Ovary (tissue), 9 donors: ENCODE data around the gene PPME1. TPM values are rescaled to one million over a fixed set of nuclear protein-coding genes. Genes with fewer than 3 reads are reported as not detected.

Source experiments
- DNase-seq, 5 donors: peaks; one replicate each; pipeline ENCODE4 v3.0.0-alpha.2; 2019 to 2020
- H3K27ac ChIP-seq, 2 donors: fragments of 200-600 bp; one replicate each; pipeline versions ENCODE4 v1.5.1 to v1.8.0; 2019 to 2022
- H3K27me3 ChIP-seq: fragments of 200-600 bp; one replicate; pipeline ENCODE4 v1.8.0; 2022
- H3K36me3 ChIP-seq: fragments of 200-600 bp; sonication (generic); one replicate; pipeline ENCODE4 v1.5.1; 2019
- H3K4me1 ChIP-seq: one replicate; pipeline ENCODE4 v1.8.1; 2013; ENCODE audit warnings: mild to moderate bottlenecking, moderate library complexity; ENCODE audit not compliant: insufficient read depth
- H3K4me3 ChIP-seq: fragments of 200-600 bp; sonication (generic); one replicate; pipeline ENCODE4 v1.5.1; 2017
- H3K9me3 ChIP-seq, 2 donors: fragments of 200-600 bp in 1 of 2; sonication (generic) in 1 of 2; one replicate each; pipeline versions ENCODE4 v1.5.1 to v1.8.1; 2013 to 2019; ENCODE audit warnings: mild to moderate bottlenecking in 1 of 2, moderate library complexity in 1 of 2
- CTCF ChIP-seq, 3 donors: fragments of 450-650 bp in 2 of 3; fragments of 200-600 bp in 1 of 3; IDR thresholded peaks; one replicate each; pipeline versions ENCODE4 v1.5.1 to v1.8.0; 2016 to 2022; ENCODE audit warnings: antibody characterized with exemption in 3 of 3, mild to moderate bottlenecking in 1 of 3
- EP300 ChIP-seq: sonication (generic); formaldehyde crosslinking; IDR thresholded peaks from one replicate; pipeline ENCODE4 v1.6.1; 2017; ENCODE audit warnings: antibody characterized with exemption
- POLR2A ChIP-seq: fragments of 450-650 bp; IDR thresholded peaks from one replicate; pipeline ENCODE4 v1.6.1; 2017; ENCODE audit warnings: antibody characterized with exemption, mild to moderate bottlenecking, moderate library complexity
- WGBS, 3 donors: extraction: QIAGEN DNeasy Blood & Tissue Kit in 1 of 3; methylation state at CpG; one replicate each; pipeline versions ENCODE4 v1.1.5 to v1.1.7; 2013 to 2017; 5-methylcytosine and 5-hydroxymethylcytosine counted together
- intact Hi-C, 4 donors: fragments of 100-400 bp; cut with DNase I; formaldehyde crosslinking; loops; one replicate each; pipeline versions ENCODE4 v1.11.0 to v1.15.1; 2022 to 2023
- polyA plus RNA-seq, 2 donors: library from polyadenylated mRNA; stranded (reverse); fragments of 200-250 nt in 1 of 2; fragments of 350-450 nt in 1 of 2; fragmentation: Illumina TruSeq in 1 of 2; extraction: RNeasy Lipid Tissue Mini Kit (QIAGEN cat#74804) in 1 of 2; gene quantifications; one replicate each; pipeline ENCODE4 v1.2.3, GENCODE V29; 2013 to 2014
- total RNA-seq, 7 donors: library from RNA; depleted of rRNA in 2 of 7; stranded (reverse); fragments of >200 nt in 2 of 7; fragmentation: NEBNext Ultra II Directional in 3 of 7; extraction: Animal tissue kit (Norgen Biotek cat#: 25700) in 3 of 7; gene quantifications; one replicate each; pipeline versions ENCODE4 v1.1.0 to v1.2.4, GENCODE V29; 2016 to 2023
- donor health status: DM: no; HTN: no; CAD: no; lungs with moderate emphysema.
- donor health status: DM: no; HTN: no; CAD: no.
- donor health status: Bipolar disorder and iron deficiency.
- donor health status: DM: yes; HTN: yes; CAD: no.
- donor health status: DM: no; HTN: no; CAD: no.
- donor health status: DM: yes; HTN: yes; CAD: no.

PPME1 gene
- total and polyA plus RNA-seq, 9 donors = 19.6 to 42.2 (median 35.8) TPM

GRCh38 chr11:74132833-74133232 is 38.3 kb upstream of the PPME1 start:
- intact Hi-C loops = no loop called here
- Histone ChIP-seq H3K4me1 (no peaks in the 10 kb centered on the region), H3K27me3 (no peaks in the 10 kb centered on the region), H3K4me3 (no peak overlapping the region), H3K9me3 (no peaks in the 10 kb centered on the region), H3K27ac (no peak overlapping the region), H3K36me3 (no peaks in the 10 kb centered on the region)
- 78 to 84% (median 83%) methylated on average over 3 of the region's 3 CpGs for WGBS, 3 donors
- DNase-seq = no peak
- TF ChIP-seq EP300 (no peak), POLR2A (no peak), CTCF (IDR thresholded peaks at IDR 0.05) (no peak)

GRCh38 chr11:74133436-74133835 is 37.7 kb upstream of the PPME1 start:
- Histone ChIP-seq H3K9me3 (no peaks in the 10 kb centered on the region), H3K36me3 (no peaks in the 10 kb centered on the region), H3K4me1 (no peaks in the 10 kb centered on the region), H3K4me3 (no peak overlapping the region), H3K27me3 (no peaks in the 10 kb centered on the region), H3K27ac (no peak overlapping the region)
- no peak for TF ChIP-seq EP300
- no peak for TF ChIP-seq POLR2A
- TF ChIP-seq CTCF (IDR thresholded peaks at IDR 0.05) = no peak
- DNase-seq = no peak
- intact Hi-C loops = no loop called here
- 94 to 98% (median 98%) methylated on average over 3 of the region's 3 CpGs for WGBS, 3 donors

GRCh38 chr11:74134661-74135060 is 36.4 kb upstream of the PPME1 start:
- H3K4me3 ChIP-seq = no peak overlapping the region
- DNase-seq = no peak
- H3K27me3 ChIP-seq = no peaks in the 10 kb centered on the region
- 92 to 95% (median 95%) methylated on average over 3 of the region's 3 CpGs for WGBS, 3 donors
- intact Hi-C loops = no loop called here
- no peaks in the 10 kb centered on the region for H3K36me3 ChIP-seq
- no peak overlapping the region for H3K27ac ChIP-seq
- H3K9me3 ChIP-seq = no peaks in the 10 kb centered on the region
- no peaks in the 10 kb centered on the region for H3K4me1 ChIP-seq
- TF ChIP-seq CTCF (IDR thresholded peaks at IDR 0.05) = no peak
- TF ChIP-seq EP300 = no peak
- no peak for TF ChIP-seq POLR2A

GRCh38 chr11:74135127-74135840 is 35.8 kb upstream of the PPME1 start:
- intact Hi-C loops = no loop called here

More at GRCh38 chr11:74135127-74135840, 35.8 kb upstream of the PPME1 start:
- Histone ChIP-seq H3K36me3 (no peaks in the 10 kb centered on the region), H3K4me3 (no peak overlapping the region), H3K4me1 (no peaks in the 10 kb centered on the region), H3K27ac (no peak overlapping the region), H3K27me3 (no peaks in the 10 kb centered on the region), H3K9me3 (no peaks in the 10 kb centered on the region)
- no peak for DNase-seq
- 54 to 72% (median 67%) methylated on average over 3 of the region's 3 CpGs for WGBS, 3 donors
- TF ChIP-seq POLR2A (no peak), EP300 (no peak), CTCF (IDR thresholded peaks at IDR 0.05) (no peak)
